Upper lobe of right lung (tissue), 1 donor: Measurements from ENCODE around the gene UBL5. TPM values are rescaled to one million over a fixed set of nuclear protein-coding genes. Genes with fewer than 3 reads are reported as not detected.

ENCODE experiments used
- ATAC-seq: fragments of 200-7000 bp; cut with Tn5 transposase; one replicate; pipeline ENCODE4 v1.9.1; 2020; ENCODE audit warnings: mild to moderate bottlenecking, moderate library complexity
- DNase-seq: peaks from one replicate; pipeline ENCODE4 v3.0.0-alpha.2; 2020
- H3K27ac ChIP-seq: fragments of 200-600 bp; one replicate; pipeline ENCODE4 v1.8.0; 2022
- H3K27me3 ChIP-seq: fragments of 200-600 bp; one replicate; pipeline ENCODE4 v1.8.0; 2022; ENCODE audit warnings: mild to moderate bottlenecking
- H3K36me3 ChIP-seq: fragments of 200-600 bp; one replicate; pipeline ENCODE4 v1.8.0; 2022
- H3K4me1 ChIP-seq: fragments of 200-600 bp; one replicate; pipeline ENCODE4 v1.8.0; 2022
- H3K4me3 ChIP-seq: fragments of 200-600 bp; one replicate; pipeline ENCODE4 v1.8.0; 2022; ENCODE audit warnings: mild to moderate bottlenecking
- H3K9me3 ChIP-seq: fragments of 200-600 bp; one replicate; pipeline ENCODE4 v1.8.0; 2022
- intact Hi-C: fragments of 100-400 bp; cut with DNase I; formaldehyde crosslinking; loops from one replicate; pipeline ENCODE4 v1.11.0; 2022
- total RNA-seq: library from RNA; stranded (reverse); fragmentation: NEBNext Ultra II Directional; extraction: Animal tissue kit (Norgen Biotek cat#: 25700); gene quantifications from one replicate; pipeline ENCODE4 v1.2.1, GENCODE V29; 2021
- TF ChIP-seq, protein P1 (sequence below): fragments of 200-600 bp; IDR thresholded peaks from one replicate; pipeline ENCODE4 v1.8.0; 2022; ENCODE audit warnings: antibody characterized with exemption
- donor health status: DM: no; HTN: yes; CAD: no; lungs with severe emphysema.

The UBL5 gene
- total RNA-seq, 1 donor from 2014 or later, result 220 TPM

DNA sequence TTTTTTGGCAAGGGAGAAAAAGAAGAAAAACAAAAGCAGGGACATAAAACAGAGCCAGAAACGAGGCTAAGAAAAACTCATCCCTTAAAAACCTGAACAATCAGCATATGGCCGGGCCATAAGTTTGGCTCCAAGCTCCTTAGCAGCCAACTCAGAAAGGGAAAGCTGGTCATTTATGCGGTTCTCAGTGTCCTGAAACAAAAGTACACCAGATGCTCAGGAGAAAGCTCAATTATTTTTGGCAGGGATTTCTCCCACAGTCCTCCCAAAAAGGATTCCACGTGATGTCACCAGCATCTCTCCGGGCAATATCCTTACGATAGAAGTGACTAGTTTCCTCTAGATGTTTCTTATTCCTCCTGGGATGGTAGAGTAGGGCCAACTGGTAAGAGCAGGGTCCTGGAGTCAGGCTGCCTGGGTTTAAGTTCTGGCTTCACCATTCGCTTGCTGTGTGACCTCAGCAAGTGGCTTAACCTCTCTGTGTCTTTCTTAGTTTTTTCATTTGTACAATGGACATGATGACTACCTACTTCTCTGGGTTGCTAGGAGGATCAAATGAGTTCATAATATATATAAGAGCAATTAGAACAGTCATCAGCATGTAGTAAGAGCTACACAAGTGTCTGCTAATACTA, 41.4 kb downstream of the UBL5 start:
- intact Hi-C loops, result no loop called here
- Histone ChIP-seq H3K9me3 (no peaks in the 10 kb centered on the region), H3K4me1 (no peaks in the 10 kb centered on the region), H3K36me3 (no peaks in the 10 kb centered on the region), H3K27ac (no peak overlapping the region), H3K27me3 (no peaks in the 10 kb centered on the region), H3K4me3 (no peak overlapping the region)
- DNase-seq (no peak), ATAC-seq (no peak)
- TF ChIP-seq, protein P1, sequence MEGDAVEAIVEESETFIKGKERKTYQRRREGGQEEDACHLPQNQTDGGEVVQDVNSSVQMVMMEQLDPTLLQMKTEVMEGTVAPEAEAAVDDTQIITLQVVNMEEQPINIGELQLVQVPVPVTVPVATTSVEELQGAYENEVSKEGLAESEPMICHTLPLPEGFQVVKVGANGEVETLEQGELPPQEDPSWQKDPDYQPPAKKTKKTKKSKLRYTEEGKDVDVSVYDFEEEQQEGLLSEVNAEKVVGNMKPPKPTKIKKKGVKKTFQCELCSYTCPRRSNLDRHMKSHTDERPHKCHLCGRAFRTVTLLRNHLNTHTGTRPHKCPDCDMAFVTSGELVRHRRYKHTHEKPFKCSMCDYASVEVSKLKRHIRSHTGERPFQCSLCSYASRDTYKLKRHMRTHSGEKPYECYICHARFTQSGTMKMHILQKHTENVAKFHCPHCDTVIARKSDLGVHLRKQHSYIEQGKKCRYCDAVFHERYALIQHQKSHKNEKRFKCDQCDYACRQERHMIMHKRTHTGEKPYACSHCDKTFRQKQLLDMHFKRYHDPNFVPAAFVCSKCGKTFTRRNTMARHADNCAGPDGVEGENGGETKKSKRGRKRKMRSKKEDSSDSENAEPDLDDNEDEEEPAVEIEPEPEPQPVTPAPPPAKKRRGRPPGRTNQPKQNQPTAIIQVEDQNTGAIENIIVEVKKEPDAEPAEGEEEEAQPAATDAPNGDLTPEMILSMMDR, result no peak

DNA sequence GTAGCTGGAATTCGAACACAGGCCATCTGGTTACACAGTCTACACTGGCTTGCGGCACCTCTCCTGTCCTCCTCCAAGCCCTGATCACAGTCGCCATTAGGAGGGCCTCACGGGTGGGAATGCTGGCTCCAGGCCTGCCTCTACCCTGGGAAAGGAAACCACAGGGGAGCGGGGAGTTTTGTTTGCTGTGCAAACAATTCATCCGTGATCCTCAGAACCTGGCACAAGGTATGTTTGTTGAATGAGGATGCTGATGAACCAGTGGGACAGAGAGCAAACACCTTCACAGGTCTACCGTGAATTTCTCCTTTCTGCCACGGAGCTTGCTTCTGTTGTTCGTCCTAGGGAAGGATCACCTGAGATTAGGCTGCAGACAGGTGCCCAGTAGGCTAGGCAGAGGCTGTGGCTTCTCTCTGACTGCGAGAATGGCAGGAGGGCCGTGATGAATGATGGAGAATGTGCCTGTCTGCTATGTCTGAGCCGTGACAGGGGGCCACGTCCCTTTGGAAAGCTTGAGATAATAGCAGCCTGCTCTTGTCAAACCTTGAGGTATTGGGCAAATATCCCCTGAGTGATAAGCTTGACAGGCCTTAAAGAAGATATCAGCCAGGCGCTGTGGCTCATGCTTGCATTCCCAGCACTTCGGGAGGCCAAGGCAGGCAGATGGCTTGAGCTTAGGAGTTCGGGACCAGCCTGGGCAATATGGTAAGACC, 44.1 kb downstream of the UBL5 start:
- DNase-seq, result no peak
- TF ChIP-seq, protein P1, result no peak
- Histone ChIP-seq H3K4me1 (no peaks in the 10 kb centered on the region), H3K36me3 (no peaks in the 10 kb centered on the region), H3K9me3 (no peaks in the 10 kb centered on the region), H3K27me3 (no peaks in the 10 kb centered on the region), H3K27ac (no peak overlapping the region), H3K4me3 (no peak overlapping the region)
- intact Hi-C loops, result no loop called here
- no peak for ATAC-seq

DNA sequence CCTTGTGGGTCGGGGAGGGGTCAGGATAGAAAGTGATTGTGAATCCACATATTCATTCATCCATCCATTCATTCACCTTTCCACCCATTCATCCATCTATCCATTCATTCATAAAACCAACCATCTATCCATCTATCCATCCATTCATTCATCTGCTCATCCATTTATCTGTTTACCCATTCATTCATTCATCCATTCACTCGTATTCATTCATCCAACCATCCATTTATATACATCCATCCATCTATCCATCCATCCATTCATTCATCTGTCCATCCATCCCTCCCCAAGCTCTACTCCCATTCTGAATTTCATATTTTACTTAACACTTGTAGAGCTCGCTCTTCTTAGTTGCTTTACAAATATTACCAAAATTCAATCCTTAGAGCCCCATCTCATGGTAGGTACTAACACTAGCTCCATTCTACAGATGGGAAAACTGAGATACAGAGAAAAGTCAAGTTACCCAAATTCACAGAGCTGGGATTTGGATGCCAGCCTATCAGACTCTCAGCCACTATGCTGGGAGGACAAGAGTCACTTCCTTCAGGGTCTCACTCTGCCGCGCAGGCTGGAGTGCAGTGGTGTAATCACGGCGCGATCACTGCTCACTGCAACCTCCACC, 45.0 kb downstream of the UBL5 start:
- H3K27me3 ChIP-seq, result no peaks in the 10 kb centered on the region
- ATAC-seq (no peak), DNase-seq (no peak)
- intact Hi-C loops, result no loop called here
- H3K9me3 ChIP-seq, result no peaks in the 10 kb centered on the region
- TF ChIP-seq, protein P1, result no peak
- no peak overlapping the region for H3K4me3 ChIP-seq
- H3K27ac ChIP-seq, result no peak overlapping the region
- H3K36me3 ChIP-seq, result no peaks in the 10 kb centered on the region
- H3K4me1 ChIP-seq, result no peaks in the 10 kb centered on the region

DNA sequence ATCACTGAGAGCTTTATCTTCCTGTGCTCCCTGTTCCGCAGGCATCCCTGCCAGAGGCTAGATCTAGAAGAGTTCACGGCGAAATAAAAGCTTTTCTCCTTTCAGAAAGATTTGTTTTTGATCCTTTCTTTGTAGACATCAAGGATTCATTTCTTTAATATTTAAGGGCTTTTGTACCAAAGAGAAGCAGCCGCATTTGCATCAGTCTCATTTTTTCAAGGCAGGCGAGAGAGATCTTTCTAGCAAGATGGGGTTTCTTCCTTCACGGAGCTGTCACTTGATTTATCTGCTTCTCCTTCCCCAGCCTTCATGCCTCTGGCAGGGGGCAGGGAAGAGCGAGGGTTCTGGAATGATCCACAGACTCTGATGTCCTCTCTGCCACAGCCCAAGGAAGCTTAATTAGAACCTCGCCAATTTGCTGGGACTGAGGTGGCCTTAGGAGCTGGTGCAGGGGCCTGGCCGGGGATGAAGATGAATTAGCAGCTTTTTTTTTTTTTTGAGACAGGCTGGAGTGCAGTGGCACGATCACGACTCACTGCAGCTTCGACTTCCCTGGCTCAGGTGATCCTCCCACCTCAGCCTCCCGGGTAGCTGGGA, 47.4 kb downstream of the UBL5 start:
- TF ChIP-seq, protein P1, result no peak
- Histone ChIP-seq H3K36me3 (no peaks in the 10 kb centered on the region), H3K4me1 (no peaks in the 10 kb centered on the region), H3K9me3 (no peaks in the 10 kb centered on the region), H3K27ac (no peak overlapping the region), H3K4me3 (no peak overlapping the region), H3K27me3 (no peaks in the 10 kb centered on the region)
- ATAC-seq, result no peak
- no peak for DNase-seq
- intact Hi-C loops, result no loop called here

DNA sequence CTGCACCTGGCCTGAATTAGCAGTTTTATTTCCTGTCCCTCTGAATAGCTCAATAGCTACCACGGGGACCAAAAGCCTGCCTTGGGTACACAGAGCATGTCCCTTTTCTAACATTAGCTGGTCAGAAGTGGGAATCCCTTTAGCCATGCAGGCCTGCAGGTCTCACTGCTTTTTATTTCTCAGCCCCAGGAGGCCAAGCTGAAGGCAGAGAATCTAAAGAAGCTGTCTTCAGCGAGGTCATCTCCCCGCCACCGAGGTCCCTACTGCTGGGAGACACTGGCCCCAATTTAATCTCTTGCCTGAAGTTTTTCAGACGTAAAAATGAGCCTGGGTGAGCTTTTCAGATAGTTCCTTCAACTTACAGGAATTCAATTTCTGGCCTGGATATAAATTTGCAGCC, 48.1 kb downstream of the UBL5 start:
- Histone ChIP-seq H3K9me3 (no peaks in the 10 kb centered on the region), H3K27me3 (no peaks in the 10 kb centered on the region), H3K36me3 (no peaks in the 10 kb centered on the region), H3K4me1 (no peaks in the 10 kb centered on the region), H3K4me3 (no peak overlapping the region), H3K27ac (no peak overlapping the region)
- TF ChIP-seq, protein P1, result no peak
- intact Hi-C loops, result no loop called here
- ATAC-seq (no peak), DNase-seq (no peak)
